T-helper 22 cell (primary cell): ENCODE measurements around the gene TPRX1.
"Not testable (repeated sequence)": the region's sequence is repeated elsewhere in the genome, so short reads cannot be mapped to it uniquely, and the experiment has no call there.

Experiments used
- DNase-seq: peaks from one replicate; pipeline ENCODE4 v3.0.0-alpha.2; 2020; ENCODE audit warnings: low read depth

The TPRX1 gene

GRCh38 chr19:47766670-47767069 is 37.7 kb downstream of the TPRX1 start:
- DNase-seq = no peak

DNA sequence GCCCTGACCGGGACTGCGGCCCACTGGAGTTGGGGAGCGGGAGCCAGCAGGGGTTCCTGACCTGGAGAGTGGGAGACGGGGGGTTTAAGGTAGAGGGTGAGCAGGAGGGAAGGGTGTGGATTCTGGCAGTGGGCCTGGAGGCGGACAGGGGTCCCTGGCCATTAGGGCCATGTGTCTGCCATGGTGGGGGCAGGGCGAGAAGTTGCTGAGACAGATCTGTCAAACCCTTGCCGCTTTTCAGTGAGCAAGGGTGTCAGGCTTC is 38.1 kb downstream of the TPRX1 start:
- DNase-seq = no peak

DNA sequence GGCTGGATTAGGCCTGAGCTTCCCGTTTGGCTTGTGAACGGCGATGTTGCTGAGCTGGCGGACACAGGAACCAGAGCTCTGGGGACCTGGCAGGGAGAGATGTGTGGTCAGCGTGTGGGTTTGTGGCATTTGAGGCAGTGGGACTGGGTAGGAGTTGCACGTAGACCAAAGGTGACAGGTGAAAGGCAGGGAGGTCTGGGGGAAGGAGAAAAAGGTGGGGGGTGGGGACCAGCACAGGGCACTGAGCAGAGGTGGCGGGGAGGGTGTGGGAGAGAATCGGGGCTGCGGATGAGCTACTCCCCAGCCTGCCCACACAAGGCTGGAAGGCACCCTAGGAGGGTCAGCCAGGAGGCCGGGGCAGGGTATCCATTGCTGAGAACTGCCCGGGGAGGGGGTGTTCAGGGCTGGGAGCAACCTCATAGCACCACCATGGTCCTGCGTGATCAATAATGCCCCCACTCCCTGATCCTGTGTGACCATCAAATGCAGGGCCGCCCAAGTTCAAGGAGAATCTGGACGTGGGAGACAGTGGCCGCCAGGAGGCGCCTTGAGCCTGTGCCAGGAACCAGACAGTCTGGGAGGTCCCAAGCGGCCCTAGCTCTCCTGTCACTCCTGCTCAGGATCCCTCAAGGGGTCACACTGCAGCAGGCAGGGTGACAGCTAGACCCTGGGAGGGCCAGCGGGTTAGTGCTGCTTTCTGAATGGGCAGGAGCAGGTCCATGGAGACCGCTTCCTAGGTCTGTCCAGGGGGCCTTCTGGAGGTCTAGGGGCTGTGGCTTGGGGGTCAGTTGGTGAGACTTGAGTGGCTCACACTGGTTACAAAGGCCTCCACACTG is 38.6 kb downstream of the TPRX1 start:
- DNase-seq = no peak

GRCh38 chr19:47764705-47765104 is 39.6 kb downstream of the TPRX1 start:
- not testable (repeated sequence) for DNase-seq

DNA sequence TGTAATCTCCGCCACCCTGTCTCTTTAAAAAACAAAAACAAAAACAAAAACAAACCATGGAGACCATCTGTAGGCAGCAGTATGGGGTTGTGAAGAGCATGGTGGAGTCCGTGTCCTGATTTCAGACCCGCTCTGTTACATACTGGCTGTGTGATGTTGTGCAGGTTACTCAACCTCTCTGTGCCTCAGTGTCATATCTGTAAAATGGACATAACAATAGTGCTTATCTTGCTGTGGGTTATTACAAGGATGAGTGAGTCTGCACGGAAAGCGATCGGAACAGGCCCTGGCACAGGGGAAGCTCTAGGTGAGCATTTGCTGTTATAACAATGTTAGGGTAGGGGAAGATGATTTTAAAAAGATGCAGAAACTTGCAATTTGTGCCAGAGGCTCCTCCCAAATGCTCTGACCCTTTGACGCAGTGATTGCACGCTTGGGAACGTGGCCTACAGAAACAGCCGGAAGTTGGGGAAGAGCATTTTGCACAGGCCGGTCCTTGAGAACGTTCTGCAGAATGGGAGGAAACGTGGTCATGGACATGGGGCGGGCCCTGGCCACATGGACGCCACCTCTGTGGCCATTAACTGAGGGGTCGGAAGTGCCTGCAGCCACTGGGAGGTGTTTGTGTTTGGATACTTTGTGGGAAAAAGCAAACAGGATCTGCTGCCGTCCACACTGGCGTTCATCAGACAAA is 41.6 kb downstream of the TPRX1 start:
- DNase-seq = no peak

- no peak for DNase-seq
These were observed 42.2 kb downstream of the TPRX1 start for GRCh38 chr19:47762151-47762550.

DNA sequence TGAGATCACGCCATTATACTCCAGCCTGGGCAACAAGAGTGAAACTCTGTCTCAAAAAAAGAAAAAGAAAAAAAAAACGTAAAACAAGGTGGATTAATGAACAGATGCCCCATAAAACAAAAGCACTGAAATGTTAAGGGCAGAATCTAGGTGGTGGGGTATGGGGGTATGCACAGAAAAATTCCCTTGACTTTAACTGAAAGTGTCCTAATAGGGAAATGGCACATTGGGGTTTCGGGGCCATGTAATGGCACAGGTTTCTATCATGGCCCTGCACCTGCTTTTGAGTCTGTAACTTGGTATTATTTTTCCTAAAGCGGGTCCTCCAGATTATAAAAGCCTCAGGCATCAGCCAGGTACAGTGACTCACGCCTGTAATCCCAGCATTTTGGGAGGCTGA is 42.8 kb downstream of the TPRX1 start:
- no peak for DNase-seq

- DNase-seq = no peak
These were observed 43.7 kb downstream of the TPRX1 start for GRCh38 chr19:47760632-47760999.

GRCh38 chr19:47758443-47758804 is 45.9 kb downstream of the TPRX1 start:
- no peak for DNase-seq

DNA sequence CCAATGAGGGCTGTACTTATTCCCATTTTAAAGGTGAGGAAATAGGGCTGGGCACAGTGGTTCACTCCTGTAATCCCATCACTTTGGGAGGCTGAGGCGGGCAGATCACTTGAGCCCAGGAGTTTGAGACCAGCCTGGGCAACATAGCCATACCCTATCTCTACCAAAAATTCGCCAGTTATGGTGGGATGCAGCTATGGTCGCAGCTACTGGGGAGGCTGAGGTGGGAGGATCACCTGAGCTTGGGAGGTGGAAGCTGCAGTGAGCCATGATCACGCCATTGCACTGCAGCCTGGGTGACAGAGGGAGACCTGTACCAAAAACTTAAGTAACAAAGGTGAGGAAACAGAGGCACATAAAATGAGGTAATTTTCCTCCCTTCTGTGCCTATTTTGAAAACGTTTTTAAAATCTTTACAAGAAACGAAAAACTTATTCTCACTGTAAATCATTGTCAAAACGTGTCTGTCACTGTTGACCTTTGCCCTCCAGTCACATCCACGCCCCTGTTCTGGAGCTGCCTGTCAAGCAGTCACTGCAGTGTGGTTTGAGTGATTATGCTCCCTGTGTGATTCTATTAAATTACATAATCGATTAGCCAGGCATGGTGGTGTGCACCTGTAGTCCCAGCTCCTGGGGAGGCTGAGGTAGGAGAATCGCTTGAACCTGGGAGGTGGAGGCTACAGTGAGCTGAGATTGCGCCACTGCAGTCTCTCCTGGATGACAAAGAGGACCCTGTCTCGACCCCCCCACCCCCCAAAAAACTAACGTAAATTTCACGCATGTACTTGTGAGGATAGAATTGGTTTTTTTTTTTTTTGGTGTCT is 46.5 kb downstream of the TPRX1 start:
- no peak for DNase-seq

GRCh38 chr19:47756953-47757608 is 47.3 kb downstream of the TPRX1 start:
- no peak for DNase-seq

GRCh38 chr19:47756627-47756929 is 47.8 kb downstream of the TPRX1 start:
- no peak for DNase-seq

GRCh38 chr19:47755762-47756626 is 48.4 kb downstream of the TPRX1 start:
- no peak for DNase-seq

DNA sequence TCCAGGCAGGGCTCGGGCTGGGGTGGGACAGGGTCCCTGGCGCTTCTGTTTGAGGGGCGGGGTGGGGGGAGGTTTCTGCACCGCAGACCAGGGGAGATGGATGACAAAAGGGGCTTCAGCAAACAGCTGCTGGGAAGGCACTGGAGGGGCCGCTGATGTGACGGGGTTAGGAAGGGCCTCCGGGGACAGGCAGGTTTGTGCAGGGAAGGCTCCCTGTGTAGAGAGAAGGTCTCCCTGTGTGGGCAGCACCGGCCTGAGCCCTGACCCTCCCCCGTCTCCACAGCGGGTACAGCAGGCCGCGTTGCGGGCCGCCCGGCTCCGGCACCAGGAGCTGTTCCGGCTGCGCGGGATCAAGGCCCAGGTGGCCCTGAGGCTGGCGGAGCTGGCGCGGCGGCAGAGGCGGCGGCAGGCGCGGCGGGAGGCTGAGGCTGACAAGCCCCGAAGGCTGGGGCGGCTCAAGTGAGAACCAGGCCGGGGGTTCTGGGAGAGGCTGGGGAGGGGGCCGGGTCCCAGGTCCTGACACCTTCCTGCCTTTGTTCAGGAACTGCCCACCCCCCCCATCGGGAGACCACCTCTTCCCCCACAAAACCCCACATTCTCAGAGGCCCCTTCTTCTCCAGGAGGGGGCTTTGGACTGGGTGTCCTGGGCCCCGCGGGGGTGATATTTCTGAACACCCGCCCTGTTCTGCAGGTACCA is 49.1 kb downstream of the TPRX1 start:
- DNase-seq = no peak

DNA sequence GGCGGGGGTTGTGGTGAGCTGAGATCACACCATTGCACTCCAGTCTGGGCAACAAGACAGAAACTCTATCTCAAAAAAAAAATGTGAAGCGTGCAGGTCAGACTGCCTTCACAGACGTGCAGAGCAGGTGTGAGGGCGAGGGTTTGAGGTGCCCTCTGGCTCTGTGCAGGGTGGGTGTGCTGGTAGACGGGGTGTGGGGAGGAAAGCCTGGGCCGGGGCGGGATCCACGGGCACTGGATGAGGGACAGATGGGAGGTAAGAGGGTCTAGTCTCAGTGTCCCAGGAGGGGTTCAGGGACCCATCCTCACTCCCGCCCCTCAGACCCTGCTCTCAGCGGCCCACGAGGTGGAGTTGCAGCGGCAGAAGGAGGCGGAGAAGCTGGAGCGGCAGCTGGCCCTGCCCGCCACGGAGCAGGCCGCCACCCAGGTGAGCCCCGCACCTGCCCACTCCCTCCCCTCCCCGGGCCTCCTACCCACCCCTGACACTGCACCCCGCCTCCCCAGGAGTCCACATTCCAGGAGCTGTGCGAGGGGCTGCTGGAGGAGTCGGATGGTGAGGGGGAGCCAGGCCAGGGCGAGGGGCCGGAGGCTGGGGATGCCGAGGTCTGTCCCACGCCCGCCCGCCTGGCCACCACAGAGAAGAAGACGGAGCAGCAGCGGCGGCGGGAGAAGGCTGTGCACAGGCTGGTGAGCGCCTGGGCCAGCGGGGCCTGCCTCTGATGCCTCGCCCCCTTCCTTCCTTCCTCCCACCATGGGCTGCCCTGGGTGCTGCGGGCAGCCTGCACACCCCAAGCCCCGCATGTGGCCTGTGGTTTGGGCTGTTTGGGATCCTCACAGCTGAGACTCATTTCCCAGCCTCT is 49.9 kb downstream of the TPRX1 start:
- DNase-seq = no peak

DNA sequence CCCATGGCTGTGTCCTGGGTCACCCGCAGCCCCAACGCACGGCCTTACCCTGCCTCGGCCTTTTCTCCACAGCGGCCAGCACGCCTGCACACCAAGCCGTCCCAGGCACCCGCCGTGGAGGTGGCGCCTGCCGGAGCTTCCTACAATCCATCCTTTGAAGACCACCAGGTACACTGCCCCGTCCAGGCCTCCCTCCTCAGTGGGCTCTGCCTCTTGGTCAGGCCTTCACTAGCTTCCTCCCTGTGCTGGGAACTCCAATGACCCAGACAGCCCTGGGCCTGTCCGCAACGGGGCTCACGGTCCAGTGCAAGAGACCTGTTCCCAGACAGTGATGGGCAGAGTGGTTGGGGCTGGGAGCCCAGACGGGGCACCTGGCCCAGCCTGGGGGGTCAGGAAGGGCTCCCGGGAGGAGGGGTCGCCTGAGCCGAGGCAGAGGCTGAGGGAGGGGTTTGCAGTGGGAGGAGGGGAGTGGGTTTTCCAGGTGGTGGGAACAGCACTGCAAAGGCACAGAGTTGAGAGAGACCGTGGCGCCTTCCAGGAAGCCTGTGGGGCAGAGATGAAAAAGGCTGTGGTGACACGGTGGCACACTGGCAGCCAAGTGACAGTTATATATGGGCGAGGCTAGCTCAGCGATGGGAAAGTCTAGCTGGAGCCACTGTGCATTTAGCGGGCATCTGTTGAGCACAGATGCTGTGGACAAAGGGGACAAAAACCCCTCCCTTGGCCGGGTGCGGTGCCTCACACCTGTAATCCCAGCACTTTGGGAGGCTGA is 51.7 kb downstream of the TPRX1 start:
- DNase-seq = no peak
